OCI-LY7 (cell line): Measurements from ENCODE around the gene TPPP. TPM values are rescaled to one million over a fixed set of nuclear protein-coding genes. Genes with fewer than 3 reads are reported as not detected.

ENCODE experiments used
- BruUV-seq: library from RNA; stranded (reverse); fragments of 400-500 nt; replicated peaks from 2 replicates; lab custom pipeline; 2021; lab: Mats Ljungman, UMichigan
- CTCF ChIA-PET: fragments of 300-600 bp; sonication (Branson Sonifier 250); formaldehyde crosslinking; loops from one replicate; lab custom pipeline; 2022; ENCODE audit warnings: antibody characterized with exemption; ENCODE audit not compliant: unreplicated experiment; lab: Charles Lee
- POLR2A ChIA-PET: fragments of 300-600 bp; sonication (Branson Sonifier 250); formaldehyde crosslinking; loops from one replicate; lab custom pipeline; 2022; ENCODE audit warnings: antibody characterized with exemption; lab: Charles Lee
- DNase-seq: peaks from one replicate; pipeline ENCODE4 v3.0.0-alpha.2; 2015; ENCODE audit warnings: low spot score
- H2AFZ ChIP-seq: fragments of 200-600 bp; sonication (generic), shearing (Covaris generic); 2 replicates; pipeline ENCODE4 v1.6.1; 2014; ENCODE audit warnings: mild to moderate bottlenecking, antibody characterized with exemption, low read length, moderate library complexity
- H3K27ac ChIP-seq: fragments of 200-600 bp; sonication (generic); 2 replicates; pipeline ENCODE4 v1.5.1; 2014; ENCODE audit warnings: mixed run types, low read depth, mild to moderate bottlenecking, moderate library complexity, low read length, inconsistent platforms; ENCODE audit not compliant: poor library complexity, severe bottlenecking
- H3K36me3 ChIP-seq: fragments of 200-600 bp; sonication (generic); 2 replicates; pipeline ENCODE4 v1.6.1; 2014; ENCODE audit warnings: mild to moderate bottlenecking, antibody characterized with exemption, low read length, moderate library complexity, mixed read lengths; ENCODE audit not compliant: insufficient read depth
- H3K4me1 ChIP-seq: fragments of 200-600 bp; sonication (generic); 2 replicates; pipeline ENCODE4 v1.5.1; 2014; ENCODE audit warnings: mild to moderate bottlenecking, low read length; ENCODE audit not compliant: insufficient read depth, poor library complexity, severe bottlenecking
- H3K4me2 ChIP-seq: fragments of 200-600 bp; sonication (generic); 2 replicates; pipeline ENCODE4 v1.6.1; 2014; ENCODE audit warnings: mild to moderate bottlenecking, low read length
- H3K4me3 ChIP-seq: fragments of 200-600 bp; sonication (generic); 2 replicates; pipeline ENCODE4 v1.5.1; 2014; ENCODE audit warnings: mild to moderate bottlenecking, low read depth, low read length; ENCODE audit not compliant: poor library complexity, severe bottlenecking
- H3K79me2 ChIP-seq: fragments of 200-600 bp; sonication (generic); 2 replicates; pipeline ENCODE4 v1.6.1; 2016; ENCODE audit warnings: low read depth, mild to moderate bottlenecking, low read length, moderate library complexity, mixed read lengths; ENCODE audit not compliant: insufficient read depth
- H3K9me2 ChIP-seq: fragments of 200-600 bp; sonication (generic); 2 replicates; pipeline ENCODE4 v1.6.1; 2016; ENCODE audit warnings: mild to moderate bottlenecking, low read length, mixed read lengths; ENCODE audit not compliant: insufficient read depth
- H3K9me3 ChIP-seq: fragments of 200-600 bp; sonication (generic); 2 replicates; pipeline ENCODE4 v1.6.1; 2014; ENCODE audit warnings: mild to moderate bottlenecking, mixed run types, low read length, mixed read lengths
- H4K20me1 ChIP-seq: fragments of 200-600 bp; sonication (generic); 2 replicates; pipeline ENCODE4 v1.6.1; 2014; ENCODE audit warnings: mild to moderate bottlenecking, antibody characterized with exemption, low read length, moderate library complexity, mixed read lengths; ENCODE audit not compliant: insufficient read depth
- EZH2phosphoT487 ChIP-seq: fragments of 200-600 bp; sonication (generic); IDR thresholded peaks from 2 replicates; pipeline ENCODE4 v1.6.1; 2018; ENCODE audit warnings: low read depth, borderline replicate concordance, mild to moderate bottlenecking, mixed run types, antibody characterized with exemption, low read length, moderate library complexity, mixed read lengths
- intact Hi-C: fragments of 100-400 bp; cut with micrococcal nuclease; formaldehyde crosslinking; loops from one replicate; pipeline ENCODE4 v1.10.0; 2022; ENCODE audit not compliant: unreplicated experiment
- total RNA-seq, 2 experiments: library from RNA; depleted of rRNA in 1 of 2; stranded (reverse); fragments of >200 nt in 1 of 2; shearing (Covaris generic) in 1 of 2; gene quantifications; 2 replicates each; pipeline ENCODE4 v1.2.3, GENCODE V29; 2014 to 2022
- TF ChIP-seq, protein P1 (sequence below): fragments of 200-600 bp; sonication (generic); conservative IDR thresholded peaks from 2 replicates; pipeline ENCODE4 v1.5.1; 2014; ENCODE audit warnings: mild to moderate bottlenecking, antibody characterized with exemption, low read length, moderate library complexity, mixed read lengths

TPPP gene
- total RNA-seq, 2 experiments from 2014 or later: not detected

DNA sequence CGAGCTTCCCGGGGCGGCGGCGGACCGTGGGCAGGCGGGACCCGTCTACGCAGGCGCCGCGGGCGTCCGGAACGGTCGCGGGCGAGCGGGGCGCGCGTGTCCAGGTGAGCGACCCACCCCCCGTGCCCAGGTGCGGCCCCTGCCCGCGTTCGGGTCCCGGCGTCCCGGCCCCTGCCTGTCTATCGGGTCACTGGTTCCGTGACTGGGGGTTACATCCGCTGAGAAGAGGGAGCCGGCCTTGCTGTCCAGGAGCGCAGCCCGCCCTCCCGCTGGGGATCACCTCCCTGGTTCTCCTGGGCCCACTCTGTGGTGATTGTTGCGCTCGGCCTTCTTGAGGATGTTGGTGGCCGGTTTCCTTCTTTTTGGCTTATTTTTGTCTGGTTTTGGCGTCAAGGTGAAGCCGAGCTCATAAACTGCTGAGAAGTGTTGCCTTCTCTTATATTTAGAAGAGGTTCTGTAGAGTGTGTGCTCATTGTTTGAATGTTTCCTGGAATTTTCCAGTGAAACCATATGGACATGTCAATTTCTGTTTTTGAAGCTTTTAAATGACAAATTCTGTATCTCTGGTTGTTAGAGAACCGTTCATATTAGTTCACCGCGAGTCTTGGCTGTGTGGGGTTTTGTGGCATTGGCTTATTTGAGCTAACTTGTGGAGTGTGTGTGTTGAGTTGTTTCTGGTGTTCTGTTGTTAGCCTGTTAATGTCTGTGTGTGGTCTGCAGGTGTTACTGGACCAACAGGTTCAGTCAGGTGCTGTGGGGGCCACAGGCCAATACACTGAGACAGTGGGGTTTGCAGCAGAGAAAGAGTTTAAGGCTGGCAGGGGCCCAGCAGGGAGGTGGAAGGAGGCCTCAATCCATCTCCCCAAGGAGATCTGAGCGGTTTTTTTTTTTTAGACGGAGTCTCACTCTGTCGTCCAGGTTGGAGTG is 80.4 kb downstream of the TPPP start:
- no peaks in the 10 kb centered on the region for H4K20me1 ChIP-seq
- BruUV-seq: TSS peak; percentile 51
- POLR2A ChIA-PET: interaction anchor here (0.8 to 1.0 kb wide), 3 partner anchors 8 to 68 kb away, joined by 3 read pairs; no protein-coding TSS in a partner anchor
- no peak for TF ChIP-seq EZH2phosphoT487
- TF ChIP-seq, protein P1, sequence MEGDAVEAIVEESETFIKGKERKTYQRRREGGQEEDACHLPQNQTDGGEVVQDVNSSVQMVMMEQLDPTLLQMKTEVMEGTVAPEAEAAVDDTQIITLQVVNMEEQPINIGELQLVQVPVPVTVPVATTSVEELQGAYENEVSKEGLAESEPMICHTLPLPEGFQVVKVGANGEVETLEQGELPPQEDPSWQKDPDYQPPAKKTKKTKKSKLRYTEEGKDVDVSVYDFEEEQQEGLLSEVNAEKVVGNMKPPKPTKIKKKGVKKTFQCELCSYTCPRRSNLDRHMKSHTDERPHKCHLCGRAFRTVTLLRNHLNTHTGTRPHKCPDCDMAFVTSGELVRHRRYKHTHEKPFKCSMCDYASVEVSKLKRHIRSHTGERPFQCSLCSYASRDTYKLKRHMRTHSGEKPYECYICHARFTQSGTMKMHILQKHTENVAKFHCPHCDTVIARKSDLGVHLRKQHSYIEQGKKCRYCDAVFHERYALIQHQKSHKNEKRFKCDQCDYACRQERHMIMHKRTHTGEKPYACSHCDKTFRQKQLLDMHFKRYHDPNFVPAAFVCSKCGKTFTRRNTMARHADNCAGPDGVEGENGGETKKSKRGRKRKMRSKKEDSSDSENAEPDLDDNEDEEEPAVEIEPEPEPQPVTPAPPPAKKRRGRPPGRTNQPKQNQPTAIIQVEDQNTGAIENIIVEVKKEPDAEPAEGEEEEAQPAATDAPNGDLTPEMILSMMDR: no peak
- H3K4me3 ChIP-seq: peak overlapping the region; percentile 97
- peaks cover 13% of the 10 kb centered on the region for H3K4me1 ChIP-seq
- DNase-seq: peak; percentile 35
- peak overlapping the region; percentile 83 for H3K4me2 ChIP-seq
- H3K27ac ChIP-seq: peak overlapping the region; percentile 20
- CTCF ChIA-PET: no interaction called here
- peak overlapping the region; percentile 33; the same call in 1 of the 2 replicates for H2AFZ ChIP-seq
- peaks cover 31% of the 10 kb centered on the region for H3K9me3 ChIP-seq
- peaks cover 42% of the 10 kb centered on the region for H3K36me3 ChIP-seq
- intact Hi-C loops: loop anchor here (1.0 to 10.0 kb wide), 2 partner anchors 68 to 138 kb away; no protein-coding TSS in a partner anchor
- no peaks in the 10 kb centered on the region for H3K9me2 ChIP-seq
- H3K79me2 ChIP-seq: peaks cover 49% of the 10 kb centered on the region

DNA sequence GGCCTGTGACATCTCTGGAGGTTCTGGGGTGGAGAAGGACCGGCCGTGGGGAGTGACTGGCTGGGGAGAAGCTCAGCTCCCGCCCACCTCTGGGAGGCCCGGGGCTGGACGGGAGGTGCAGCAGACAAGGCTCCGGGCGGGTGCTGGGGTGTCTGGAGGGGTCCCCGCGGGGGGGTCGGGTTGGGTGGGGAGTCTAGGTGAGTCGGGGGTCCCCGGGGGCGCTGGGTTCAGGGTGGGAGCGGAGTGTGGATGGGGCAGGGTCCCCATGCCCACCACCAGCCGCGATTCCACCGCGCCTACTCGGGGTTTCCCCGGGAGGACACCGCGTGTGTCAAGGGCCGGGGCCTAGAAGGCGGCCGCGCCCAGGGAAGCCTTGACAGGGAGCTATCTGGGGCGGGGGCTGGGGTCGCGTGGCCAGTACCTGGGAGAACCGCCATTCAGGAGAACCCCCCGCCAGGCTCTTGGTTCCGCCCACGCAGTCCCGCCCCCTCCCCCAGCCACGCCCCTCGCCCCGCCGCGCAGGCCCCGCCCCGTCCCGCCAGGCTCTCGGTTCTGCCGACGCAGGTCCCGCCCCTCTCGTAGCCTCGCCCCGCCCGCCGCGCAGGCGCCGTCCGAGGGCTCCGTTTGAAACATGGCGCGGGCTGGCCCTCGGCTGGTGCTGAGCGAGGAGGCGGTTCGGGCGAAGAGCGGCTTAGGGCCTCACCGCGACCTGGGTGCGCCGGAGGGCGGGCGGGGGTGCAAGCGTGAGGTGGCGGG is 81.2 kb downstream of the TPPP start, which contains the start of gene CEP72:
CEP72 (plus strand) TSS at position 610 of the 756 bp plus-strand sequence; CDS start at position 632, 22 bp downstream.
- Histone ChIP-seq H3K9me3 (peaks cover 31% of the 10 kb centered on the region), H3K27ac (peak within 1 kb of the TSS; percentile 20), H3K4me3 (peak within 1 kb of the TSS; percentile 97), H3K4me2 (peak within 1 kb of the TSS; percentile 90), H3K79me2 (peaks cover 46% of the 10 kb centered on the region), H2AFZ (peak within 1 kb of the TSS; percentile 94), H3K9me2 (no peaks in the 10 kb centered on the region), H3K4me1 (peaks cover 21% of the 10 kb centered on the region), H4K20me1 (no peaks in the 10 kb centered on the region), H3K36me3 (peaks cover 33% of the 10 kb centered on the region)
- POLR2A ChIA-PET: interaction anchor here (0.6 to 0.7 kb wide), 3 partner anchors 33 to 905 kb away, joined by 3 to 6 read pairs (median 3); no protein-coding TSS in a partner anchor
- no TSS peak for BruUV-seq
- CTCF ChIA-PET: interaction anchor here (1.0 kb wide), 1 partner anchor 166 kb away, joined by 3 read pairs; no protein-coding TSS in a partner anchor
- intact Hi-C loops: loop anchor here (1.0 to 10.0 kb wide), 2 partner anchors 68 to 137 kb away; no protein-coding TSS in a partner anchor
- DNase-seq: peak; percentile 90
- no peak for TF ChIP-seq EZH2phosphoT487
- TF ChIP-seq, protein P1: no peak
